Upper lobe of right lung (tissue), 1 donor: Measurements from ENCODE around the gene IL17RC. TPM values are rescaled to one million over a fixed set of nuclear protein-coding genes. Genes with fewer than 3 reads are reported as not detected.

Experiments
- ATAC-seq: fragments of 200-7000 bp; cut with Tn5 transposase; one replicate; pipeline ENCODE4 v1.9.1; 2020; ENCODE audit warnings: mild to moderate bottlenecking, moderate library complexity
- DNase-seq: peaks from one replicate; pipeline ENCODE4 v3.0.0-alpha.2; 2020
- H3K27ac ChIP-seq: fragments of 200-600 bp; one replicate; pipeline ENCODE4 v1.8.0; 2022
- H3K27me3 ChIP-seq: fragments of 200-600 bp; one replicate; pipeline ENCODE4 v1.8.0; 2022; ENCODE audit warnings: mild to moderate bottlenecking
- H3K36me3 ChIP-seq: fragments of 200-600 bp; one replicate; pipeline ENCODE4 v1.8.0; 2022
- H3K4me1 ChIP-seq: fragments of 200-600 bp; one replicate; pipeline ENCODE4 v1.8.0; 2022
- H3K4me3 ChIP-seq: fragments of 200-600 bp; one replicate; pipeline ENCODE4 v1.8.0; 2022; ENCODE audit warnings: mild to moderate bottlenecking
- H3K9me3 ChIP-seq: fragments of 200-600 bp; one replicate; pipeline ENCODE4 v1.8.0; 2022
- intact Hi-C: fragments of 100-400 bp; cut with DNase I; formaldehyde crosslinking; loops from one replicate; pipeline ENCODE4 v1.11.0; 2022
- total RNA-seq: library from RNA; stranded (reverse); fragmentation: NEBNext Ultra II Directional; extraction: Animal tissue kit (Norgen Biotek cat#: 25700); gene quantifications from one replicate; pipeline ENCODE4 v1.2.1, GENCODE V29; 2021
- TF ChIP-seq, protein P1 (sequence below): fragments of 200-600 bp; IDR thresholded peaks from one replicate; pipeline ENCODE4 v1.8.0; 2022; ENCODE audit warnings: antibody characterized with exemption
- donor health status: DM: no; HTN: yes; CAD: no; lungs with severe emphysema.

Gene IL17RC
- total RNA-seq, 1 donor from 2014 or later, result 26.9 TPM

DNA sequence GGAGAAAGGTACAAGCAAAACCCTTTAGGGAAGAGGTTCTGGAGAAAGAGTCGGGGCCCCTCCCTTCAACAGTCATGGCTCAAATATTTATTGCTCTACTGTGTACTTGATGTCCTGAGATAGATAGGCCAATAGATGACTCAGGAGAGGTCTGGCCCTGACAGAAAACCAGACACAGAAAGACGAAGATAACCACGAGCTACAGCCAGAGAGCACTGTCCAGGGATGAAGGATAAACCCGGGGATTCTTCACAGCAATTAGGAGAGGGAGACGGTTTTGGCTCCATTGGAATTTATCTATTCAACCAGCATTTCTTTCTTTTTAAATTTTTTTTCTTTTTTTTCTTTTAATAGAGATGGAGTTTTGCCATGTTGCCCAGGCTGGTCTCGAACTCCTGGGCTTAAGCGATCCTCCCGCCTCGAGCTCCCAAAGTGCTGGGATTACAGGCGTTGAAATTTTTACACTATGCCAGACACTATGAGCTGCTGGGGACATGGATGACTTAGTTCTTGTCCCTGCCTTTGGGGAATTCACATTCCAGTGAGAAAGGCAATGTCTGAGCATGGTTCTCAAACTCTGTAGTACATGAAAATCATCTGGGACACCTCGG is 32.2 kb upstream of the IL17RC start:
- Histone ChIP-seq H3K36me3 (no peaks in the 10 kb centered on the region), H3K27ac (no peak overlapping the region), H3K27me3 (no peaks in the 10 kb centered on the region), H3K4me3 (no peak overlapping the region), H3K9me3 (no peaks in the 10 kb centered on the region), H3K4me1 (no peaks in the 10 kb centered on the region)
- DNase-seq, result no peak
- ATAC-seq, result peak; percentile 39
- intact Hi-C loops, result no loop called here
- TF ChIP-seq, protein P1, sequence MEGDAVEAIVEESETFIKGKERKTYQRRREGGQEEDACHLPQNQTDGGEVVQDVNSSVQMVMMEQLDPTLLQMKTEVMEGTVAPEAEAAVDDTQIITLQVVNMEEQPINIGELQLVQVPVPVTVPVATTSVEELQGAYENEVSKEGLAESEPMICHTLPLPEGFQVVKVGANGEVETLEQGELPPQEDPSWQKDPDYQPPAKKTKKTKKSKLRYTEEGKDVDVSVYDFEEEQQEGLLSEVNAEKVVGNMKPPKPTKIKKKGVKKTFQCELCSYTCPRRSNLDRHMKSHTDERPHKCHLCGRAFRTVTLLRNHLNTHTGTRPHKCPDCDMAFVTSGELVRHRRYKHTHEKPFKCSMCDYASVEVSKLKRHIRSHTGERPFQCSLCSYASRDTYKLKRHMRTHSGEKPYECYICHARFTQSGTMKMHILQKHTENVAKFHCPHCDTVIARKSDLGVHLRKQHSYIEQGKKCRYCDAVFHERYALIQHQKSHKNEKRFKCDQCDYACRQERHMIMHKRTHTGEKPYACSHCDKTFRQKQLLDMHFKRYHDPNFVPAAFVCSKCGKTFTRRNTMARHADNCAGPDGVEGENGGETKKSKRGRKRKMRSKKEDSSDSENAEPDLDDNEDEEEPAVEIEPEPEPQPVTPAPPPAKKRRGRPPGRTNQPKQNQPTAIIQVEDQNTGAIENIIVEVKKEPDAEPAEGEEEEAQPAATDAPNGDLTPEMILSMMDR, result no peak

- intact Hi-C loops, result no loop called here
- no peaks in the 10 kb centered on the region for H3K27me3 ChIP-seq
- TF ChIP-seq, protein P1, result no peak
- no peaks in the 10 kb centered on the region for H3K9me3 ChIP-seq
- no peaks in the 10 kb centered on the region for H3K4me1 ChIP-seq
- ATAC-seq, result no peak
- H3K27ac ChIP-seq, result no peak overlapping the region
- no peaks in the 10 kb centered on the region for H3K36me3 ChIP-seq
- no peak for DNase-seq
- no peak overlapping the region for H3K4me3 ChIP-seq
Observed at GRCh38 chr3:9886328-9886727, 30.6 kb upstream of the IL17RC start.

GRCh38 chr3:9887480-9887879 is 29.4 kb upstream of the IL17RC start:
- H3K9me3 ChIP-seq, result no peaks in the 10 kb centered on the region
- H3K4me3 ChIP-seq, result no peak overlapping the region
- H3K27me3 ChIP-seq, result no peaks in the 10 kb centered on the region
- no peak overlapping the region for H3K27ac ChIP-seq
- intact Hi-C loops, result no loop called here
- ATAC-seq (no peak), DNase-seq (no peak)
- H3K36me3 ChIP-seq, result peaks cover 2% of the 10 kb centered on the region
- peaks cover 4% of the 10 kb centered on the region for H3K4me1 ChIP-seq
- TF ChIP-seq, protein P1, result no peak

DNA sequence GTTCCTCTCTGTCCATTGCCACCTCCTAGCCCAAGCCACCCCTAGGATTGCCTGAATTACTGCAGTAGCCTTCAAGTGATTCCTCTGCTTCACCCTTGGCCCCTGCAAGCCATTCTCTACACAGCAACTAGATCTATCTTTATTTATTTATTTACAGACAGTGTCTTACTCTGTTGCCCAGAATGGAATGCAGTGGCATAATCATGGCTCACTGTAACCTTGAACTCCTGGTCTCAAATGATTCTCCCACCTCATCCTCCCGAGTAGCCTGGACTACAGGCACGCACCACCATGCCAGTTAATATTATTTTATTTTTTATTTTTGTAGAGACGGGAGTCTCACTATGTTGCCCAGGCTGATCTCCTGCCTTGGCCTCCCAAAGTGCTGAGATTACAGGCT is 28.4 kb upstream of the IL17RC start:
- Histone ChIP-seq H3K4me1 (peaks cover 4% of the 10 kb centered on the region), H3K9me3 (no peaks in the 10 kb centered on the region), H3K27me3 (no peaks in the 10 kb centered on the region), H3K4me3 (no peak overlapping the region), H3K36me3 (peaks cover 11% of the 10 kb centered on the region), H3K27ac (no peak overlapping the region)
- intact Hi-C loops, result no loop called here
- DNase-seq (no peak), ATAC-seq (no peak)
- TF ChIP-seq, protein P1, result no peak

- peaks cover 4% of the 10 kb centered on the region for H3K4me1 ChIP-seq
- TF ChIP-seq, protein P1, result no peak
Observed at GRCh38 chr3:9889405-9889804, 27.5 kb upstream of the IL17RC start.

More at GRCh38 chr3:9889405-9889804, 27.5 kb upstream of the IL17RC start:
- H3K9me3 ChIP-seq, result no peaks in the 10 kb centered on the region
- H3K36me3 ChIP-seq, result peaks cover 11% of the 10 kb centered on the region
- H3K4me3 ChIP-seq, result no peak overlapping the region
- intact Hi-C loops, result no loop called here
- no peak overlapping the region for H3K27ac ChIP-seq
- DNase-seq, result no peak
- no peak for ATAC-seq
- no peaks in the 10 kb centered on the region for H3K27me3 ChIP-seq
